Kidney epithelial cell (primary cell): ENCODE measurements around the gene TMEM86A. TPM values are rescaled to one million over a fixed set of nuclear protein-coding genes. Genes with fewer than 3 reads are reported as not detected.
"Not testable (repeated sequence)": the region's sequence is repeated elsewhere in the genome, so short reads cannot be mapped to it uniquely, and the experiment has no call there.

ENCODE experiments used
- DNase-seq: peaks from one replicate; pipeline ENCODE4 v3.0.0-alpha.2; 2010; ENCODE audit warnings: low read depth
- H3K27me3 ChIP-seq: 2 replicates; pipeline ENCODE4 v1.6.0; 2011; ENCODE audit warnings: low read length; ENCODE audit not compliant: control insufficient read depth, insufficient read depth
- H3K36me3 ChIP-seq: 2 replicates; pipeline ENCODE4 v1.5.1; 2011; ENCODE audit warnings: low read length; ENCODE audit not compliant: control insufficient read depth, insufficient read depth
- H3K4me3 ChIP-seq: 2 replicates; pipeline ENCODE4 v1.5.1; 2011; ENCODE audit warnings: low read depth, mild to moderate bottlenecking, control low read depth, low read length
- total RNA-seq: library from RNA; depleted of rRNA; stranded (reverse); fragments of >200 nt; gene quantifications from 2 replicates; pipeline ENCODE4 v1.2.3, GENCODE V29; 2015
- TF ChIP-seq, protein P1 (sequence below): IDR thresholded peaks from 2 replicates; pipeline ENCODE4 v1.5.1; 2011; ENCODE audit warnings: mild to moderate bottlenecking, moderate library complexity, low read length, control low read depth, inconsistent platforms; ENCODE audit not compliant: insufficient read depth, poor library complexity, severe bottlenecking

TMEM86A gene
- total RNA-seq, 1 donor from 2014 or later = 5.0 TPM

DNA sequence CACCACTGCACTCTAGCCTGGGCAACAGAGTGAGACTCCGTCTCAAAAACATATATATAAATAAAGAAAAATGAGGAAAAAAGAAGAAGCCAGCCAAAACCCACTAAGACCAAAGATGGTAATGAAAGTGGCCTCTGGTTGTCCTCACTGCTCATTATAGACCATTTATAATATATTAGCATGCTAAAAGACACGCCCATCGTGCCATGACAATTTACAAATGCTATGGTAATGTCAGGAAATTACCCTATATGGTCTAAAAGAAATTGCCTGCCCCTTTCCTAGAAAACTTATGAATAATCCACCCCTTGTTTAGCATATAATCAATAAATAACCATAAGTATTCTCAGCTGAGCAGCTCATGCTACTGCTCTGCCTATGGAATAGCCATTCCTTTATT, 16.1 kb upstream of the TMEM86A start:
- TF ChIP-seq, protein P1, sequence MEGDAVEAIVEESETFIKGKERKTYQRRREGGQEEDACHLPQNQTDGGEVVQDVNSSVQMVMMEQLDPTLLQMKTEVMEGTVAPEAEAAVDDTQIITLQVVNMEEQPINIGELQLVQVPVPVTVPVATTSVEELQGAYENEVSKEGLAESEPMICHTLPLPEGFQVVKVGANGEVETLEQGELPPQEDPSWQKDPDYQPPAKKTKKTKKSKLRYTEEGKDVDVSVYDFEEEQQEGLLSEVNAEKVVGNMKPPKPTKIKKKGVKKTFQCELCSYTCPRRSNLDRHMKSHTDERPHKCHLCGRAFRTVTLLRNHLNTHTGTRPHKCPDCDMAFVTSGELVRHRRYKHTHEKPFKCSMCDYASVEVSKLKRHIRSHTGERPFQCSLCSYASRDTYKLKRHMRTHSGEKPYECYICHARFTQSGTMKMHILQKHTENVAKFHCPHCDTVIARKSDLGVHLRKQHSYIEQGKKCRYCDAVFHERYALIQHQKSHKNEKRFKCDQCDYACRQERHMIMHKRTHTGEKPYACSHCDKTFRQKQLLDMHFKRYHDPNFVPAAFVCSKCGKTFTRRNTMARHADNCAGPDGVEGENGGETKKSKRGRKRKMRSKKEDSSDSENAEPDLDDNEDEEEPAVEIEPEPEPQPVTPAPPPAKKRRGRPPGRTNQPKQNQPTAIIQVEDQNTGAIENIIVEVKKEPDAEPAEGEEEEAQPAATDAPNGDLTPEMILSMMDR = no peak
- Histone ChIP-seq H3K36me3 (no peaks in the 10 kb centered on the region), H3K27me3 (no peaks in the 10 kb centered on the region), H3K4me3 (no peak overlapping the region)
- no peak for DNase-seq

DNA sequence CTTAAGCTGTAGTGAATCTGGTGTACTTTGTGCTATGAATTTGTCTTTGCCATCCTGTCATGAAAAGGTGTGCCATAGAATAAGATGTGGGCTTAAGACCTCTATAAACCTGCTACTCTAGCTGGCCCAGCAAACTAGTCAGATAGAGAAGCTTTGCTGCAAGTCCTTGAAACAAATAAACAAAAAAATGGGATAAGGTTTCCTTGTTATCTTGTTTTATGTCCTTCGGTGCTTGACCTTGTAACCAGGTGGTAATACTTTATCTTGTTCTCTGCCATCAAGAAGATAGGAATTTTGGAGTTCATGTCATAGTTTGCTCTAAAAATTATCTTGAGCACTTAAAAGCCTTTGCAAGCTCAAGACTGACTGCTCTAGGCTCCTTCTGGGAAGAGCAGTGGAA, 14.3 kb upstream of the TMEM86A start:
- TF ChIP-seq, protein P1 = no peak
- DNase-seq = no peak
- no peak overlapping the region for H3K4me3 ChIP-seq

DNA sequence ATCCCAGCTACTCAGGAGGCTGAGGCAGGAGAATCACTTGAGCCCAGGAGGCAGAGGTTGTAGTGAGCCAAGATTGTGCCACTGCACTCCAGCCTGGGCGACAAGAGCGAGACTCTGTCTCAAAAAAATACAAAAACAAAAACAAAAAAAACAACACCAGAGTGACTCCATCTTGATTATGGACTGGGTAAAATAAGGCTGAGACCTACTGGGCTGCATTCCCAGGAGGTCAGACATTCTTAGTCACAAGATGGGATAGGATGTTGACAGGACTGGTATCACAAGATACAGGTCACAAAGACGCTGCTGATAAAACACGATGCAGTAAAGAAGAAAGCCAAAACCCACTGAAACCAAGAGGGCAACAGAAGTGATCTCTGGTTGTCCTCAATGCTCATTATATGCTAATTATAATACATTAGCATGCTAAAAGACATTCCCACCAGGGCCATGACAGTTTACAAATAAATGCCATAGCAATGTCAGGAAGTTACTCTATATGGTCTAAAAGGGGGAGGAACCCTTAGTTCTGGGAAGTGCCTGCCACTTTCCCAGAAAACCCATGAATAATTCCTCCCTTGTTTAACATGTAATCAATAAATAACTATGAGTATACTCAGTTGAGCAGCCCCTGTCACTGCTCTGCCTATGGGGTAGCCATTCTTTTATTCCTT, 7.0 kb upstream of the TMEM86A start:
- H3K4me3 ChIP-seq, DNase-seq, H3K36me3 ChIP-seq: not testable (repeated sequence)

More for the DNA sequence above, 14.3 kb upstream of the TMEM86A start:
- H3K36me3 ChIP-seq = no peaks in the 10 kb centered on the region
- H3K27me3 ChIP-seq = no peaks in the 10 kb centered on the region

DNA sequence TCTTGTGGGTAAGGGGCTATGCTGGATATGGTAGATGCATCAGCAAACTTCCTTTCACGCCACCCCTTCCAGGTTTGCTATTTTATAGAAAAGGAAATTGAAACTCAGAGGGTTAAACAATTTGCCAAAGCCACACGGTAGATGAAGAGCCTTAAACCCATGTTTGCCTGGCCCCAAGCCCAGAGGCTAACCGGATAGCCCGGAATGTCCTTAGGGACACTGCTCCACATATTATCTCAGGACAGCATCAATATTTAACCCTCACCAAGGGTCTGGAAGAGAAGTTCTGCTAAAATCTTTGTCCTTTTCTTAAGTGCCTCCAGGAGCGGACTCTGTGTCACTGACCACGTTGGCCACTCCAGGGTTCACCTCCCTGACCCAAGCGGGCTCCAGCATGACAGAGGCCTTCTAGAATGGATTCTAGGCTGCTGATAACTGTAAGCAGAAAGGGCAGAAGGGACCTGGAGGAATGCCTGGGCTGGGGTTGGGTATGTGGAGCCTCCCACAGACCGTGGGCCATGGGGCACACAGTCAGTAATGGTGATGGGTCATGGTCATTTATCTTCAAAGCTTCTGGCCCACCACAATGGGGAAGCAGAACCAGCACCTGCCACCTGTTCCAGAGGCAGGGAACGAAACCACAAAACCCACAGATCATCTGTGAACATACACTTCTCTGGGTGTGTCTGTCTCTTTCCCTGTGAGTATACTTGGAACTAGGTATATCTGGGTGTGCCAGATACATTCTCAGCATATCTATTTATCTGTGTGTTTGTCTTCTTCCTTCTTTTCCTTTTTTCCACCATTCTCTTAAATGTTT, 5.4 kb upstream of the TMEM86A start:
- Histone ChIP-seq H3K27me3 (no peaks in the 10 kb centered on the region), H3K4me3 (no peak overlapping the region), H3K36me3 (no peaks in the 10 kb centered on the region)
- no peak for DNase-seq
- TF ChIP-seq, protein P1 = no peak

More for the DNA sequence above, 7.0 kb upstream of the TMEM86A start:
- H3K27me3 ChIP-seq = not testable (repeated sequence)

DNA sequence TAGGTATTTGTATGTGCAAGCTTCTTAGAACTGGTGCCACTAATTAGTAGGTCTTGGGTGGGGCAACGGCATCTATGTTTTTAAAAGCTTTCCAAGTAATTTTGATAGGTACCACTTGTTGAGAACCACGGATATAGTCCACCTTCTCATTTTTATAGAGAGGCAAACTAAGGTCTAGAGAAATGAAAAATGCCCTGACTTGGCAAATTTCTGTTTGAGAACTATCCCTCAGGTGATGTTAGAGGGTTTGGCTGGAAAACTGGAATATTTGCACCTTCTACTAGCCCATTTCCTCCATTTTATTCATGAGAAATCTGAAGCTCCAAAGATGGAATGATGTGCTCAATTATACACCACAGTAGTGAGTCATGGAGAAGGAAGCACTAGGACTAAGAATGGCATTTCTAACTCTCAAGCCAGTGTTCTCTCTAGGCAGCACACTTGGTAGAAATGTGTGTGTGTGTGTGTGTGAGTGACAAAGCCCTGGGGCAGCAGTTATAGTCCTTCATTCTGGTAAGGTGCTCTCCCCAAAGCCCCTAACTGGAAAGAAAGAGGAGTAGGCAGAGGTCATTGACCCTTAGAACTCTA, 1.8 kb upstream of the TMEM86A start:
- TF ChIP-seq, protein P1 = no peak
- DNase-seq = peak; percentile 25
- H3K4me3 ChIP-seq = no peak overlapping the region
- H3K36me3 ChIP-seq = no peaks in the 10 kb centered on the region
- H3K27me3 ChIP-seq = no peaks in the 10 kb centered on the region

DNA sequence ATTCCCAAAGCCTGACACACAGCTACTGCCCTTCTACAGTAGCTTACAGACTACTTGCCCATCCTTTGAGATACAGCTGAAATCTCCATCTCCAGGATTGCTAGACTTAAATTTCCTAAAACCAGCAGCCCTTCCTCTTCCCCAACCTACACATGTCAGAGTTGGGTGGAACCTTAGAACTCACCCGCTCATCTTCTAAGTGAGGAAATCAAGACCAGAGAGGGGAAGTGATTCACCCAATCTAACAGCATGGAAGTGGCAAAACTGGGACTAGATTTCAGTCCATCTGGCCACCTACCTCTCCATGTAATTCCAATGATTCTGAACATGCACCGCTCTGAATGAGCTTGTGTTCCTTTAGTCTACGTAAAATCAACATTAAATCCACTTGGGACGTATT, 1.0 kb upstream of the TMEM86A start:
- Histone ChIP-seq H3K4me3 (no peak overlapping the region), H3K36me3 (no peaks in the 10 kb centered on the region), H3K27me3 (no peaks in the 10 kb centered on the region)
- no peak for DNase-seq
- TF ChIP-seq, protein P1 = no peak
